Measurements from ENCODE around the gene LY6G5C. TPM values are rescaled to one million over a fixed set of nuclear protein-coding genes. Genes with fewer than 3 reads are reported as not detected.
"Not testable (repeated sequence)": the region's sequence is repeated elsewhere in the genome, so short reads cannot be mapped to it uniquely, and the experiment has no call there.

Gene LY6G5C
- total RNA-seq, 1 experiment from 2014 or later: 3.6 TPM

GRCh38 chr6:31715022-31715958, 34.4 kb upstream of the LY6G5C start, which contains the start of gene LY6G6D:
TSS of gene LY6G6D (plus strand) at chr6:31715348. CDS start at chr6:31715356, 8 bp downstream.
- no peak for DNase-seq (ENCODE audit: low read depth)

- DNase-seq (ENCODE audit: low read depth): no peak
Observed at GRCh38 chr6:31713991-31714684, 33.3 kb upstream of the LY6G5C start.

GRCh38 chr6:31713465-31713864, 32.6 kb upstream of the LY6G5C start:
- no peak for DNase-seq (ENCODE audit: low read depth)

- DNase-seq (ENCODE audit: low read depth): peak; percentile 25
Observed at GRCh38 chr6:31712296-31712695, 31.4 kb upstream of the LY6G5C start.

GRCh38 chr6:31711233-31711632, 30.4 kb upstream of the LY6G5C start:
- DNase-seq (ENCODE audit: low read depth): no peak

- DNase-seq (ENCODE audit: low read depth): no peak
Observed at GRCh38 chr6:31710523-31711219, 29.8 kb upstream of the LY6G5C start.

GRCh38 chr6:31709157-31709556, 28.3 kb upstream of the LY6G5C start:
- DNase-seq (ENCODE audit: low read depth): not testable (repeated sequence)

- no peak for DNase-seq (ENCODE audit: low read depth)
Observed at GRCh38 chr6:31708224-31708623, 27.4 kb upstream of the LY6G5C start.

GRCh38 chr6:31707701-31708100, 26.8 kb upstream of the LY6G5C start:
- DNase-seq (ENCODE audit: low read depth): no peak

- DNase-seq (ENCODE audit: low read depth): no peak
Observed at GRCh38 chr6:31706599-31706998, 25.7 kb upstream of the LY6G5C start, which contains the start of gene LY6G6F. TSS of gene LY6G6F (plus strand) at chr6:31706866. CDS start at chr6:31706907, 41 bp downstream.

GRCh38 chr6:31705931-31706330, 25.1 kb upstream of the LY6G5C start:
- no peak for DNase-seq (ENCODE audit: low read depth)

GRCh38 chr6:31702819-31703716, 22.2 kb upstream of the LY6G5C start, which contains the start of gene ABHD16A:
TSS of gene ABHD16A (minus strand) at chr6:31703324. CDS start at chr6:31703281, 43 bp downstream.
- DNase-seq (ENCODE audit: low read depth): peak; percentile 97

GRCh38 chr6:31702405-31702818, 21.5 kb upstream of the LY6G5C start:
- DNase-seq (ENCODE audit: low read depth): no peak

GRCh38 chr6:31701666-31702404, 21.0 kb upstream of the LY6G5C start:
- DNase-seq (ENCODE audit: low read depth): no peak

- DNase-seq (ENCODE audit: low read depth): no peak
Observed at GRCh38 chr6:31700740-31701401, 20.0 kb upstream of the LY6G5C start.

- DNase-seq (ENCODE audit: low read depth): no peak
Observed at GRCh38 chr6:31697555-31697954, 16.7 kb upstream of the LY6G5C start.

GRCh38 chr6:31693535-31693934, 12.7 kb upstream of the LY6G5C start:
- no peak for DNase-seq (ENCODE audit: low read depth)

GRCh38 chr6:31692886-31693285, 12.0 kb upstream of the LY6G5C start:
- no peak for DNase-seq (ENCODE audit: low read depth)

- no peak for DNase-seq (ENCODE audit: low read depth)
Observed at GRCh38 chr6:31692353-31692752, 11.5 kb upstream of the LY6G5C start.

All from HT1080 (cell line).